GM18907 (cell line): ENCODE measurements around the gene SORCS2.

Source experiments
- ATAC-seq: cut with Tn5 transposase; IDR thresholded peaks from one replicate; pipeline ENCODE4 v1.9.1; 2021; ENCODE audit warnings: mild to moderate bottlenecking, moderate library complexity; ENCODE audit not compliant: unreplicated experiment

SORCS2 gene

DNA sequence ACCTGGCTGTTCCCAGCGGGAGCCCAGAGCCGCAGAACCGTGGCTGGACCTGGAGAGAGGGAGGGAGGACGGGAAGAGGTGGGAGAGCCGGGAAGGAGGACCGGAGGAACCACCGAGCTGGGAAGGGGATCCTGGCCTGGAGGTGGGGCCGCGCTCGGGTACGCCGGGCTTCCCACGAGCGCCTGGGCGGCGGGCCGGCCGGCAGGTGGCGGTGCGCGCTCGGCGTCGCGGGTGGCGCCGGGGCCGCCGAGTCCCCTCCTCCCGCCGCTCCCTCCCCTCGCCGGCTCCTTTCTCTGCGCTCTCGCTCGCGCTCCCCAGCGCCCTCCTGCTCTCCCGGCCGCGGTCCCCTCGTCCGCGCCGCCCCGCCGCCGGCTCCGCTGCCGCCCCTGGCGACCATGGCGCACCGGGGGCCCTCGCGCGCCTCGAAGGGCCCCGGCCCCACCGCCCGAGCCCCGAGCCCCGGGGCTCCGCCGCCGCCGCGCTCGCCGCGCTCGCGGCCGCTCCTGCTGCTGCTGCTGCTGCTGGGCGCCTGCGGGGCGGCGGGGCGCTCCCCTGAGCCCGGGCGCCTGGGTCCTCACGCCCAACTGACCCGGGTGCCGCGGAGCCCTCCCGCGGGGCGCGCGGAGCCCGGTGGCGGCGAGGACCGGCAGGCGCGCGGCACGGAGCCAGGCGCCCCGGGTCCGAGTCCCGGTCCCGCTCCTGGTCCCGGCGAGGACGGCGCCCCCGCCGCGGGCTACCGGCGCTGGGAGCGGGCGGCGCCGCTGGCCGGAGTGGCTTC lies at the start of gene SORCS2:
TSS of gene SORCS2 (plus strand) at position 287 of the 778 bp plus-strand sequence.
- no peak for ATAC-seq

DNA sequence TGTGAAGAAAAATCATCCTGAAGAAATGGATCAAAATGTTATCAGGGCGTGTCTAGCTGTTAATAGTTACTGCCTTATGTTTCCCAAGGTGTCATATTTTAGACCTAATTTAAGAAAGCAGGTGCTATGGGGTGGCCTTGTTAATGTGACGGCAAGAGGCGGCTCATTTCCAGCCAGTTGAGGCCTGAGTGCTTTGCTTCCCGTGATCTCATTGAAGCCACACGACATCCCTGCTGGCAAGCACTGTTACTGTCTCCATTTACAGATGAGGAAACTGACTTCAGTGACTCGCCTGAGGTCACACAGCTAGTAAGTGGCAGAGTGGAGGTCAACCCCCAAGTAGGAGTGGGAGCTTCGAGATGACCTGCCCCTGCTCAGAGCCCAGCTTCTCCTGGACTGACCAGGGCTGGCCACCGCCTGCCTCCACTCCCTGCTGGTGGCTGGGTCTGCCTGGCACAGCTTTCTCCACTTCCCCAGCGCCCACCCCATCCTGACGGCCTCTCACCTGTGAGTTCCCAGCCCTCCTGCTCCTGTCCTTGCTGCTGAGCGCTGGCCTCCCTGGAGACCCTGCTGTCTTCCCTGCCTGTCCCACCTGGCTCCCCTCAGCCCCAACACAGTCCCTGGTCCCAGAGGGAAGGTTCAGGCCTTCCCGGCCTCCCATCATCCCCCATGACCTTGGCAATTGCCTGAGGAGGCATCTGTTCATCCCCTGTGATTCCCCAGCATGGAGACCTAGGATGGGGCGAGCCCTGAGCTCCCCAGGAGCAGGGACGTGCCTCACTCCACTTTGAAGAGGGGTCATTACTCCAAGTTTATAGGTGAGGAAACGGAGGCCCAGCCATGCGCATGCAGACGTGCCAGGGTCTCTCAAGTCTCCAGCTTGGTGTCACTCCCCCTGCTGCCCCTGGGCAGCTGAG lies 47.7 kb upstream of the SORCS2 start:
- no peak for ATAC-seq

DNA sequence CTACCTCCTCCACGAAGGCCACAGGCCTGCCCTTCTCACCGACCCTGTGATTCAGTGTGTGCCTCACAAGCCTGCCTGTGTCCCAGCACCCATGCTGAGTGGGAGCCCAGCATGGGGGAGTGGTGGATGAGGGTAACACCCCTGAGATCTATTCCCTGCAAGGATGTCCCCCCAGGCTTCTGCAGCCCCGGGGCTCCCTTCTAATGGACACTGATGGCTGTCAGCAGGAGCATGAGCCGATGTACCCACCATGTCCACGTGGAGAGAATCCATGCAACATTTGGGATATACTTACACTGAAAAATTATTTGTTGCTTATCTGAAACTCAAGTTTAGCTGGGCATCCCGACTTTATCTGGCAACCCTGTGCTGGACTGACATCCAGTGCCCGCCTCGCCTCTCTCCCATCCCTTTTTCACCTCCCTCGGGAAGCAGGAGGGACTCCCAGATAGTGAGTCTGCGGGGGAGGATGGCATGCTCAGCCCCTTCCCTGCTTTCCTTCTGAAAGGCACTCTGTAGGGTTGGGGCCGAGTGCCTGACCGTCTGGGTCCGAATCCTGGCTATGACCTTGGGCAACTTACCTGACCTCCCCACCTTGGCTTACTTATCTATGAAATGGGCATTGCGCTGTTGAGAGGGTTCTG lies 46.9 kb upstream of the SORCS2 start:
- ATAC-seq = no peak

- no peak for ATAC-seq
These were observed 46.1 kb upstream of the SORCS2 start for GRCh38 chr4:7146059-7146785.

- no peak for ATAC-seq
These were observed 45.6 kb upstream of the SORCS2 start for GRCh38 chr4:7146786-7147115.

GRCh38 chr4:7147261-7147660 lies 45.1 kb upstream of the SORCS2 start:
- ATAC-seq = no peak

DNA sequence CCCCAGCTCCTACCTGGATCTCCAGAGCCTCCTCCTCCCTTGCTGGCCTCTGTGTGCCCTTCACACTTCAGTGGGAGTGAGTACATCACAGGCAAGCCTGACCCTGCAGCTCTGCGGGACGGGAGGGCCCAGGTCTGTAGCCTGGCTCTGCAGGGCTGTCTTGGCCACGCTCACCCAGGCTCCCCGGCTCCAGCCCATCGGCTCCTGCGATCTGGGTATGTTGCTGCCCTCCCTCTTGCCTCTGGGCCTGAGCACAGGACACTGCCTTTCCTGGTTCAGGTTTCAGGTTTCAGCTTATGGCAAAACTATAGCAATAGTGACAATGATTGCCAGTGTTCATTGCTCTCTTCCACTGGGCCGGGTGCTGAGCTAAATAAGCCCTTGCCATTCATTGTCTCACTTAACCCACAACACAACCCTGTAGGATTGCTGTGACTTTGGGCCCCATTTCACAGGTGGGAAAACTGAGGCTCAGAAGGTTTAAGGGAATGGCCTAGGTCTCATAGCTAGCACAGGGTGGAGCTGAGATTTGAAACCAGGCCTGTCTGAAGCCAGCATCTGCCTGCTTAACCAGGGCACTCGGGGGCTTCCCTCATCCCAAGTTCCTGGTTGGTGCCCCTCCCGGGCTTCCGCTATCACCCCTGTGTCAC lies 44.6 kb upstream of the SORCS2 start:
- no peak for ATAC-seq

DNA sequence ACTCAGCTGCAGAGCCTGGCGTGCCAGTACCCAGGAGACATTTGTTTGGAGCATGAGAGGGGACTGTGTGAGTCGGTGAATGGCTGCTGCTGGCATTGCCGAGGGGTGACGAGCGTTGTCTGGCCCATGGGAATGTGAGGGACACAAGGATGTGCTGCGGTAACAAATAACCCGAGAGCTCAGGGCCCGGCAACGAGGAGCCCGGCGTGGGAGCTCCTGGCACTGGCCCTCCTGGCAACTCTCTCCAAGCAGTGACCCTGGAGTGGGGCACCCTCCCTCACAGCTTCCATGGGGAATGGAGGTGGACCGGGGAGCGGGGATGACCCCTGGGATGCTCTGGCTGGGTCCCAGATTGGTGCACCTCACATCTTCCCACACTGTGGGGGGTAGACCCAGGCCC lies 44.0 kb upstream of the SORCS2 start:
- ATAC-seq = no peak

- no peak for ATAC-seq
These were observed 42.2 kb upstream of the SORCS2 start for GRCh38 chr4:7150036-7150635.

GRCh38 chr4:7151668-7152227 lies 40.6 kb upstream of the SORCS2 start:
- ATAC-seq = no peak

- ATAC-seq = no peak
These were observed 38.6 kb upstream of the SORCS2 start for GRCh38 chr4:7153711-7154110.

DNA sequence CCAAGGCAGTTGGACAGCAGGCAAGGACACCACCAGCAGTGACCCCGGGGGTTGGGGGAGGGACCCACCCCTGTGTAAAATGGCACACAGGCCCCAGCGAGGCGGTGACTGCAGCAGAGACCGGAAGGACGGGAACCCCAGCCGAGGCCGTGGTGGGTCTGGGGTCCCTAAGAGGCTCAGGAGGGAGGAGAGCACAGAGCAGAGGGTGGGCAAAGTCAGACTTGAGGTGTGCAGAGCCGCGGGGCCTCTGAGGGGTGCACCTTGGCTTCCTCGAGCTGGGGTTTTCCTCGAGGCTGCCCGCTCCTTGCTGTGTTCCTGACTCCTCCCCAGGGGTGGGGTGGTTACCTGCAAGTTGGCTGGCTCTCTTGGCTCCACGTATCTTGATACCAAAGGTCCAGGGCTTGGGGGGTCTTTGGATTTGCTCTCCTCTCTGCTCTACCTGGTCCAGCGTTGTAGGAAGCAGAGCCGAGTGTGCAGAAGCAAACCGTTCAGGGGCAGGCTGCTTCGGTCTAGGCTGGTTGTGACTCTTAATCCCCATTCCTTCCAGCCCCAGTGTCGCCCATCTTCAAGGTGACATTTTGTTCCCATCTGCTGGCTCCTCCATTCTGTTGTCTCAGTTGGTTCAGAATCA lies 37.9 kb upstream of the SORCS2 start:
- no peak for ATAC-seq

- no peak for ATAC-seq
These were observed 36.7 kb upstream of the SORCS2 start for GRCh38 chr4:7155590-7156071.

DNA sequence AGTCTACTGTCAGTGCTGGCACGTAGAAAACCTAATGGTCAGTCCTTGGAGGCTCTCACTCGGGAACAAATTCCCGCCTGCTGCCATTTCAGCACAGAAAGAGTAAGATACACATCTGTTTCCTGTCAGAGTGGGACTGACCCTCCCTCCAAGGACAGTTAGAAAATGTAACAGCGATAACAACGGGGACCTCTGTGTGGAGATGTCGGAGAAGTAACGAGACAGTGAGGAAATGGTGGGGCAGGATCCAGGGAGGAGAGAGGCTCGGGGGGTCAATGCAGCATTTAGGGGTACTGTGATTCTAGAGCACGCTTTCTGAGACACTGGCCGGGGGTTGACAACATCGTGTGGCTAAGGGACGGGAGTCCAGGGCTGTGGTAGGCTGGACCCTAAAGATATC lies 36.0 kb upstream of the SORCS2 start:
- ATAC-seq = no peak

DNA sequence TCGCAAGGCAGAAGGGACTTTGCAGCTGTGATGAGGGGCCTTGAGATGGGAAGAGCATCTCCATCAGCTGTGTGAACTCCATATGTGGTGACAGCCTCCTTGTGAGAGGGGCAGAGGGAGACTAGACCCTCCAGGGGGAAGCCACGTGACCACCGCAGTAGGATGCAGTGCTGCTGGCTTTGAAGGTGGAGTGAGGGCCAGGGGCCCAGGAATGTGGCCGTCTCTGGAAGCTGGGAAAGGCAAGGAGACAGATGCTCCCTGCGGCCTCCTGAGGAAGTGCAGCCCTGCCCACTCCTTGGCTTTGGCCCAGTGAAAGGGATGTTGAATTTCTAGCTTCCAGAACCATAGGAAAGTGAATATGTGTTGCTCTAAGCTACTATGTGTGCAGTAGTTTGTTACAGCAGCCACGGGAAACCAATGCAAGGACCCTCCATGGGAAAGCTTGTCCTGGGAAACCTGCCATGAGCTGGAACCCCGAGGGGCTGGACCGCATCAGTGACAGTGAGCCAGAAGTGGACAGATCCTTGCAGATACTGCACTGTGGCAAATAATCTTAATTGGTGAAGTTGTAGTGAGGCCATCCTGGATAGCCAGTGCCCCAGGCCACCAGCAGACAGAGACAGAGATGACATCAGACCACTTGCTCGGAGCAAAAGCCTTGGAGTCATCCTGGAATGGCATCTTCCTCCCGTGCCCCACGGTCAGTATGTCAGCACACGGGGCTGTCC lies 35.4 kb upstream of the SORCS2 start:
- ATAC-seq = no peak

DNA sequence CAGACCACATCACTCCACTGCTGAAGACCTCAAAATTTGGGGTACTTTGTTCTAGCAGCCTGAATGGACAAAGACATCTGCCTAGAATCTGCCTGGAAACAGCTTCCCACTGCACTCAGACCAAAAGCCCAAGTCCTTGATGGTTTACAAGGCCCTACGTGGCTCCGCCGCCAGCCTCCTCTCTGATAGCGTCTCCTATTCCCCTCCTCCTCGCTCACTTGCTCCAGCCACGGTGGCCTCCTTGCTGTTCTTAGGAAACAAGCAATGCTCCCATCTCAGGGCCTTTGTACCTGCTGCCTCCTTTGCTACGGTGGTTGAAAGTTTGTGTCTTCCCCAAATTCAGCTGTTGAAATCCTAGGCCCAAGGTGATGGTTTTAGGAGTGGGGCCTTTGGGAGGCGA lies 34.7 kb upstream of the SORCS2 start:
- no peak for ATAC-seq

DNA sequence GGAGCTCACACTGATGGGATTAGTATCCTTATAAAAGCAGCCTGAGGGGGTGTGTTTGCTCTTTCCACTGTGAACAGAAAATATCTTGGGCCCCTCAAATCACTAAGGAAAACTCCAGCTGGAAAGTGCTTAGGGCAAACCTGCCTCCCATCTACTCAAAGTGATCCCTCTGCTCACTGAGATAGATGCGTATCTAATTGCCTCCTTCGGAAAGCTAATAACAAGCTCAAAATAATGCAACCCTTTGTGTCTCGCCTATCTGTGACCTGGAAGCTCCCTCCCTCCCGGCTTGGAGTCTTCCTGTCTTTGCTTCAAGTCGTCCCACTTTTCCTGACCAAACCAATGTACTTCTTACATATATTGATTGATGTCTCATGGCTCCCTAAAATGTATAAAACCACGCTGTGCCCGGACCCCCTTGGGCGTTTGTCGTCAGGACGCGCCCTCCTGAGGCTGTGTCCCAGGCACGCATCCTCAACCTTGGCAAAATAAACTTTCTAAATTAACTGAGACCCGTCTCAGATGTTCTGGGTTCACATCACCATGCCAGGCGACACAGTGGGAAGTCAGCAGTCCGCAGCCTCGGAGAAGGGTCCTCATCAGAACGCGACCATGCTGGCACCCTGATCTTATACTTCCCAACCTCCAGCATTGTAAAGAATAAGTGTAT lies 34.1 kb upstream of the SORCS2 start:
- ATAC-seq = no peak

GRCh38 chr4:7158991-7159390 lies 33.3 kb upstream of the SORCS2 start:
- no peak for ATAC-seq
